ENCODE data around the gene FARP2. TPM values are rescaled to one million over a fixed set of nuclear protein-coding genes. Genes with fewer than 3 reads are reported as not detected.

The FARP2 gene
- polyA plus RNA-seq, 1 of the 3 experiments (the other 2 are of a cell fraction) = 11.5 TPM

DNA sequence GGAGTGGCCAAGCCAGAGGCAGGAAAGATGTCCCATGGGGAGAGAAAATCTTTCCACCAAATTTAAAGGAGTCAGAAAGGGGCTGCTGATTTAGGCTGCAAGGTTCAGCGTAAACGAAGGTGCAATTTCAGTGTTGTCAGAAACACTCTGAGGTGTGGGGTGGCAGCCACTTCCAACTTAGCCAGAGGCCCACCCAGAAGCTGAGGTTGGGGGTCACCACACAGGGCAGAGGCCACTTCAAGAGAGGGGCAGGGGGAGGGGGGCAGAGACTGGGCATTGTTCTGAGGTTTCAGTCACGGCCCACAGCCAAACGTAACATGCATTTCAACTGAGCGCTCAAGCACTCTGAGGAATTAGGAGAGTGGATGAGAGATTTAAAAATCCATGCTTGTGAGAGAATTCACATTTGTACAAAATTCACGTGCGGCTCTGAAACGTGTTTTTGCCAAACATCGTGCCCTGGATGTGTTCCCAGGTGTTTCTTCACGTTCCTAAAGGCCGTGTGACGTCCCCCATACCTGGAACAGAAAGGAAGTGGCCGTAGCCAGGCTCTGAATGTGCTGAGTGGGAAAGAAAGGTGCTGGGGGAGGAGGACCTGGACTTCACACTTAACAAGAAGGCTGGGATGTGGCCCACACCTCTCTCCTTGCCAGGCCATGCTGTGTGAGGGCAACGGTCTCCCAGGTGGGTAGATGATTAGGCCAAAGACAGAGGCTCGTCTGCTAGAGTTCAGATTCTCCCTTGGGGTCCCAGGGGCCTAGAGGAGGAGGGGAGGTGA is 182.9 kb downstream of the FARP2 start:
- H3K9me3 ChIP-seq = no peaks in the 10 kb centered on the region
- no peak overlapping the region for H3K4me3 ChIP-seq (ENCODE audit: low read depth in 2 of 2, low read length in 1 of 2)
- no peaks in the 10 kb centered on the region for H4K20me1 ChIP-seq (ENCODE audit: insufficient read depth)
- H3K27ac ChIP-seq (ENCODE audit: low read depth in 2 of 2, low read length in 1 of 2) = no peak overlapping the region
- no peak overlapping the region for H3K4me2 ChIP-seq
- no peak for DNase-seq
- peaks cover 18% of the 10 kb centered on the region; the same call in 1 of the 2 replicates for H3K27me3 ChIP-seq (ENCODE audit: insufficient read depth)
- no peak overlapping the region for H3K9ac ChIP-seq
- WGBS (ENCODE audit: low lambda C conversion rate) = 86% methylated on average over 14 of the region's 15 CpGs
- peaks cover 0 to 8% of the 10 kb centered on the region in 2 experiments; a peak in 1 of 4 replicates for H3K4me1 ChIP-seq (ENCODE audit: control insufficient read depth in 1 of 2, insufficient read depth in 2 of 2, low read depth in 1 of 2, low read length in 1 of 2)
- no peak overlapping the region for H2AFZ ChIP-seq (ENCODE audit: low read depth)
- no peaks in the 10 kb centered on the region for H3F3A ChIP-seq (replicated peaks; ENCODE audit: insufficient read depth)
- no peaks in the 10 kb centered on the region for H3K36me3 ChIP-seq (replicated peaks in 1 of 2; ENCODE audit: control insufficient read depth in 1 of 2, insufficient read depth in 2 of 2, low read length in 1 of 2)
- ChIA-PET CTCF (no interaction called here), POLR2A (no interaction called here)
- TF ChIP-seq TCF12 (IDR thresholded peaks at IDR 0.05) (no peak), TAF1 (IDR thresholded peaks at IDR 0.05; ENCODE audit: borderline replicate concordance, low read depth, low read length) (no peak), YY1 (IDR thresholded peaks at IDR 0.05; ENCODE audit: low read depth) (no peak), SMC3 (IDR thresholded peaks at IDR 0.05; ENCODE audit: low read depth, low read length) (no peak), MXI1 (IDR thresholded peaks at IDR 0.05; ENCODE audit: low read depth, low read length) (no peak), TEAD4 (IDR thresholded peaks at IDR 0.05; ENCODE audit: borderline replicate concordance, insufficient read depth) (no peak), CHD2 (IDR thresholded peaks at IDR 0.05; ENCODE audit: low read length, partially characterized antibody) (no peak), CTCF (IDR thresholded peaks at IDR 0.05) (no peak), POLR2AphosphoS5 (IDR thresholded peaks at IDR 0.05; ENCODE audit: low read depth, low read length) (no peak), EZH2phosphoT487 (IDR thresholded peaks at IDR 0.05; ENCODE audit: borderline replicate concordance, low read depth) (no peak), JUND (IDR thresholded peaks at IDR 0.05) (no peak), GABPA (IDR thresholded peaks at IDR 0.05; ENCODE audit: low read depth) (no peak), RAD21 (IDR thresholded peaks at IDR 0.05; ENCODE audit: low read length) (no peak)
- TF ChIP-seq, protein P1, sequence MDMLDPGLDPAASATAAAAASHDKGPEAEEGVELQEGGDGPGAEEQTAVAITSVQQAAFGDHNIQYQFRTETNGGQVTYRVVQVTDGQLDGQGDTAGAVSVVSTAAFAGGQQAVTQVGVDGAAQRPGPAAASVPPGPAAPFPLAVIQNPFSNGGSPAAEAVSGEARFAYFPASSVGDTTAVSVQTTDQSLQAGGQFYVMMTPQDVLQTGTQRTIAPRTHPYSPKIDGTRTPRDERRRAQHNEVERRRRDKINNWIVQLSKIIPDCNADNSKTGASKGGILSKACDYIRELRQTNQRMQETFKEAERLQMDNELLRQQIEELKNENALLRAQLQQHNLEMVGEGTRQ (IDR thresholded peaks at IDR 0.05; ENCODE audit: borderline replicate concordance, low read depth, low read length) = no peak
- TF ChIP-seq, protein P2, sequence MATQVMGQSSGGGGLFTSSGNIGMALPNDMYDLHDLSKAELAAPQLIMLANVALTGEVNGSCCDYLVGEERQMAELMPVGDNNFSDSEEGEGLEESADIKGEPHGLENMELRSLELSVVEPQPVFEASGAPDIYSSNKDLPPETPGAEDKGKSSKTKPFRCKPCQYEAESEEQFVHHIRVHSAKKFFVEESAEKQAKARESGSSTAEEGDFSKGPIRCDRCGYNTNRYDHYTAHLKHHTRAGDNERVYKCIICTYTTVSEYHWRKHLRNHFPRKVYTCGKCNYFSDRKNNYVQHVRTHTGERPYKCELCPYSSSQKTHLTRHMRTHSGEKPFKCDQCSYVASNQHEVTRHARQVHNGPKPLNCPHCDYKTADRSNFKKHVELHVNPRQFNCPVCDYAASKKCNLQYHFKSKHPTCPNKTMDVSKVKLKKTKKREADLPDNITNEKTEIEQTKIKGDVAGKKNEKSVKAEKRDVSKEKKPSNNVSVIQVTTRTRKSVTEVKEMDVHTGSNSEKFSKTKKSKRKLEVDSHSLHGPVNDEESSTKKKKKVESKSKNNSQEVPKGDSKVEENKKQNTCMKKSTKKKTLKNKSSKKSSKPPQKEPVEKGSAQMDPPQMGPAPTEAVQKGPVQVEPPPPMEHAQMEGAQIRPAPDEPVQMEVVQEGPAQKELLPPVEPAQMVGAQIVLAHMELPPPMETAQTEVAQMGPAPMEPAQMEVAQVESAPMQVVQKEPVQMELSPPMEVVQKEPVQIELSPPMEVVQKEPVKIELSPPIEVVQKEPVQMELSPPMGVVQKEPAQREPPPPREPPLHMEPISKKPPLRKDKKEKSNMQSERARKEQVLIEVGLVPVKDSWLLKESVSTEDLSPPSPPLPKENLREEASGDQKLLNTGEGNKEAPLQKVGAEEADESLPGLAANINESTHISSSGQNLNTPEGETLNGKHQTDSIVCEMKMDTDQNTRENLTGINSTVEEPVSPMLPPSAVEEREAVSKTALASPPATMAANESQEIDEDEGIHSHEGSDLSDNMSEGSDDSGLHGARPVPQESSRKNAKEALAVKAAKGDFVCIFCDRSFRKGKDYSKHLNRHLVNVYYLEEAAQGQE (IDR thresholded peaks at IDR 0.05; ENCODE audit: low read depth, low read length) = no peak
- no peaks in the 10 kb centered on the region for H3K79me2 ChIP-seq (ENCODE audit: insufficient read depth)
- no peaks in the 10 kb centered on the region for H3K9me2 ChIP-seq
